ENCODE data around the gene ANKRD11.
"Not testable (repeated sequence)": the region's sequence is repeated elsewhere in the genome, so short reads cannot be mapped to it uniquely, and the experiment has no call there.

The ANKRD11 gene

DNA sequence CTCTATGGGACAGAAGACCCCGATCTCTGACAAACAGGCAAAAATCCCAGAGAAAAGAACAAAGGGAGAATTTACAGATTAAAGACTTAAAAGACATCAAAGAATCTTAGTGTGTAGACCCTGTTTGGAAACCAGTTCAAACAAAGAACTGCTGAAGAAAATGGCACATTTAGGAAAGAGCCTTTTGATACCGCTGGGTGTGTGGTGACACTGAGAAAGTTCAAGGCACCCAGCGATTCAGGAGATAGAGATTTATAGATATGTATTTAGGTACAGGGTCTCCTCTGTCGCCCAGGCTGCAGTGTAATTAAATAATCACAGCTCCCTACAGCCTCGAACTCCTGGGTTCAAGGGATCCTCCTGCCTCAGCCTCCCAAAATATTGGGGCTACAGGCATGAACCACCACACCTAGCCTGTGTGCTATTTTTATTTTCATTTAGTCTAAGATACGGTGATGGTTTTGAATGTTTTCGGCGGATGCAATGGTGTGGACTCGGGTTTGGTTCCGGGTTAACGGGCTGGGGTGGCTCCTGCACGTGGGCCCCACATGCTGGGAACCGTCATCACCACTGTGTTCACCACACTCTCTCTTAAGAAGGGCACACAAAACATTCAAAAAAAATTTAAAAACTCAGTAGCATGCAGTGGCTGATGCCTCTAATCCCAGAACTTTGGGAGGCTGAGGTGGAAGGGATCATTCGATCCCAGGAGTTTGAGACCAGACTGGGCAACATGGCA, 158.8 kb downstream of the ANKRD11 start:
- TF ChIP-seq, protein P1, sequence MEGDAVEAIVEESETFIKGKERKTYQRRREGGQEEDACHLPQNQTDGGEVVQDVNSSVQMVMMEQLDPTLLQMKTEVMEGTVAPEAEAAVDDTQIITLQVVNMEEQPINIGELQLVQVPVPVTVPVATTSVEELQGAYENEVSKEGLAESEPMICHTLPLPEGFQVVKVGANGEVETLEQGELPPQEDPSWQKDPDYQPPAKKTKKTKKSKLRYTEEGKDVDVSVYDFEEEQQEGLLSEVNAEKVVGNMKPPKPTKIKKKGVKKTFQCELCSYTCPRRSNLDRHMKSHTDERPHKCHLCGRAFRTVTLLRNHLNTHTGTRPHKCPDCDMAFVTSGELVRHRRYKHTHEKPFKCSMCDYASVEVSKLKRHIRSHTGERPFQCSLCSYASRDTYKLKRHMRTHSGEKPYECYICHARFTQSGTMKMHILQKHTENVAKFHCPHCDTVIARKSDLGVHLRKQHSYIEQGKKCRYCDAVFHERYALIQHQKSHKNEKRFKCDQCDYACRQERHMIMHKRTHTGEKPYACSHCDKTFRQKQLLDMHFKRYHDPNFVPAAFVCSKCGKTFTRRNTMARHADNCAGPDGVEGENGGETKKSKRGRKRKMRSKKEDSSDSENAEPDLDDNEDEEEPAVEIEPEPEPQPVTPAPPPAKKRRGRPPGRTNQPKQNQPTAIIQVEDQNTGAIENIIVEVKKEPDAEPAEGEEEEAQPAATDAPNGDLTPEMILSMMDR (conservative IDR thresholded peaks at IDR 0.05; ENCODE audit: low read length): no peak
- peak; percentile 30 for DNase-seq (ENCODE audit: low read depth)
- H3K4me3 ChIP-seq (ENCODE audit: low read length): no peak overlapping the region

DNA sequence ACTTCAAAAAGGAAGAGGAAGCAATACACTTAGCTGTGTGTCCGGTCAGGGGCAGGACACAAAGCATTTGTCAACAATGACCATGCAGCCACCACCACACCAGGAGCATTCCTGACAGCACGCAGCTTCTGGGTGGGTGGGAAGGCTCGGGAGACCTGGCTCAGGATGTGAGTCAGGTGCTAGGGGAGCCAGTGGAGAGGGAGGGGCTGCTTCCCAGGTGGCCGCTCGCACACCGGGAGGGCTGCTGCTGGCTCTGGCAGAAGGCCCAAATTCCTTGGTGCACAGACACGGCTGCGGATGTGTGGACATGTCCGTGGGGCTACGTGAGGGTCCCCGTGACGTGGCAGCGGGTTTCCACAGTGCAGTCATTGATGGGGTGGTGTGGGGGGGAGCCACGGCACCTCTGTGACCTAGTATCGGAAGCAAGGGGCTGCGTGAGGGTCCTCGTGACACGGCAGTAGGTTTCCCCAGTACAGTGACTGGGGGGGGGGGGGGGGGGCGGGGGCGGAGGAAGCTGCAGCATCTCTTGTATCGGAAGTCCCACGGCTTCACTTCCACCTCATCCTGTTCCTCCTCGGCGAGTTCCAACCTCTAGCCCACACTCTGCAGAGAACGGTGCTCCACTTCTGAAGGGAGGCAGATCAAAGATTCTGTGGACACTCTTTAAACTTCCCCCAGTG, 160.0 kb downstream of the ANKRD11 start:
- TF ChIP-seq, protein P1 (conservative IDR thresholded peaks at IDR 0.05; ENCODE audit: low read length): no peak
- no peak overlapping the region for H3K4me3 ChIP-seq (ENCODE audit: low read length)
- no peak for DNase-seq (ENCODE audit: low read depth)

DNA sequence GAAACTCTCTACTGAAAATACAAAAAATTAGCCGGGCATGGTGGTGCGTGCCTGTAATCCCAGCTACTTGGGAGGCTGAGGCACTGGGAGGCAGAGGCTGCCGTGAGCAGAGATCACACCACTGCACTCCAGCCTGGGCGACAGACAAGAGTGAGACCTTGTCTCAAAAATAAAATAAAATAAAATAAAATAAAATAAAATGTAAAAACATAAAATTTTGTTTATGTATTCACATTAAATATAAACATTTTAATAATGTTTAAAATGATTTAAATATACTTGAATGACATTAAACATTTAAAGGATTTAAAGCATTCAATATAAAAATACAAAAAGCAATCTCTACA, 160.6 kb downstream of the ANKRD11 start:
- not testable (repeated sequence) for H3K4me3 ChIP-seq (ENCODE audit: low read length)

DNA sequence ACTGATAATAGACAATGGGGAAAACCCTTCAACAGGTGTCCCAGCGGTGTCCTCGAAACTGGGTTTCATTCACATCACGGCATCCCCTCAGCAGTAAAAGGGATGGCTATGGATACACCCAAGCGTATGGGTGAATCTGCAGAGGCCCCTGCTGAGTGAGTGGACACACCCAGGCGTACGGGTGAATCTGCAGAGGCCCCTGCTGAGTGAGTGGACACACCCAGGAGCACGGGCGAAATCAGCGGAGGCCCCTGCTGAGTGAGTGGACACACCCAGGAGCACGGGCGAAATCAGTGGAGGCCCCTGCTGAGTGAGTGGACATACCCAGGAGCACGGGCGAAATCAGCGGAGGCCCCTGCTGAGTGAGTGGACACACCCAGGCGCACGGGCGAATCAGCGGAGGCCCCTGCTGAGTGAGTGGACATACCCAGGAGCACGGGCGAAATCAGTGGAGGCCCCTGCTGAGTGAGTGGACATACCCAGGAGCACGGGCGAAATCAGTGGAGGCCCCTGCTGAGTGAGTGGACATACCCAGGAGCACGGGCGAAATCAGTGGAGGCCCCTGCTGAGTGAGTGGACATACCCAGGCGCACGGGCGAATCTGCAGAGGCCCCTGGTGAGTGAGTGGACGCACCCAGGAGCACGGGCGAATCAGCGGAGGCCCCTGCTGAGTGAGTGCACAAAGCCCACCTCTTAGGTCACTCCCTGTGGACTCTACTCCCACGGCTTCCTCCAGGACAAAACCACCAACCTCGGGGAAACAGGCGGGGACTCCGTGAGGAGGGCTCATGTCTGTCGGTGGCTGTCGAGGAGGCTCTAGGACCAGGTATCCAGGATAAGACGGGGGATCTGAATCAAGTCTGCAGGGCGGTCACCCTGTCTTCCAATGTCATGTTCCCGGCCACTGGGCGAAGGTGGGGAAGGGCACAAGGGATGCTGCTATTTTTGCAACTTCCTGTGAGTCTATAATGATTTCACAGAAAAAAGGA, 161.7 kb downstream of the ANKRD11 start:
- H3K4me3 ChIP-seq (ENCODE audit: low read length); DNase-seq (ENCODE audit: low read depth): not testable (repeated sequence)

More for the DNA sequence above, 160.6 kb downstream of the ANKRD11 start:
- DNase-seq (ENCODE audit: low read depth): not testable (repeated sequence)

DNA sequence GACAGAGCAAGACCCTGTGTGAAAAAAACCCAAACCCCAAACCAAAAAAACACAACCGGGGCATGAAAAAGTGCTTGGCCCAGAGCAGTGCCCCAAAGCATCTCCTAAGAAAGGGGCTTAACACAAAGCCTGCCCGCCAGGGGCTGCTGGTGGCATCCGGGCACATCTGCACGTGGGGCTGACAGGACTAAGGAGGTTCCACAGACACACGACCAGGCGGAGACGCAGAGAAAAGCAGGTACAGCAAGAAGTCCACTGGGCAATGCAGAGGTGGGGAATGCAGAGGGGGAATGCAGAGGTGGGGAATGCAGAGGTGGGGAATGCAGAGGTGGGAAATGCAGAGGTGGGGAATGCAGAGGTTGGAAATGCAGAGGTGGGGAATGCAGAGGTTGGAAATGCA, 163.6 kb downstream of the ANKRD11 start:
- TF ChIP-seq, protein P1 (conservative IDR thresholded peaks at IDR 0.05; ENCODE audit: low read length): no peak
- no peak overlapping the region for H3K4me3 ChIP-seq (ENCODE audit: low read length)
- no peak for DNase-seq (ENCODE audit: low read depth)

DNA sequence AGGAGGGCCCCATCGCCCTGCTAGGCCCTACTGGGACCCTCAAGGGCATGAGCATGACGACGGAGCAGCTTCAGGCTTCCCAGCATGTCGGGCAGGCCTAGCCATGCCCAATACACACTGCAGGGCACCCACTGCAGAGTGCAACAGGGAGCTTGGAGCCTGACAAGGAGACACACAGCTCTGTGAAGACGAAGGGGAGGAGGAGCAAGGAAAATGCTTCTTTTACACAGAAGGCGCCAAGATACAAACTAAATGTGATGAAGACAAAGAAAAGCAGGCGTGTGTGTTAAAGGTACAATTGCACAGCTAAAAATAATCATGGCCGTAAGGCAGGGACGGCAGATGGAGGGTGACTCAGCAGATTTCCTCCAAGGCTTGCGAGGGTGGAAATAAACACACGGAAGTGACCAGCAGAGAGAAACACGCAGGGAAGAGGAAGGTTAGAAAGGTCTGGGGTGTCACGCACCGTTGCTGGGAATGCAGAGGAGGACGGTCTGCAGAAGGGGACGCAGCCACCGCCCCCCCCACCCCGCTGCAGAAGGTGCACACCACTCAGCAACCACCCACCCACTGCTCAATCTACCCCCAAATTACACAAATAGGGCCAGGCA, 164.4 kb downstream of the ANKRD11 start:
- peak overlapping the region; percentile 28 for H3K4me3 ChIP-seq (ENCODE audit: low read length)

More for the DNA sequence above, 164.4 kb downstream of the ANKRD11 start:
- DNase-seq (ENCODE audit: low read depth): peak; percentile 81
- TF ChIP-seq, protein P1 (conservative IDR thresholded peaks at IDR 0.05; ENCODE audit: low read length): no peak
